Measurements from ENCODE around the gene EPS8L1. TPM values are rescaled to one million over a fixed set of nuclear protein-coding genes. Genes with fewer than 3 reads are reported as not detected.

The EPS8L1 gene
- total RNA-seq, 1 donor from 2014 or later: 33.8 TPM

DNA sequence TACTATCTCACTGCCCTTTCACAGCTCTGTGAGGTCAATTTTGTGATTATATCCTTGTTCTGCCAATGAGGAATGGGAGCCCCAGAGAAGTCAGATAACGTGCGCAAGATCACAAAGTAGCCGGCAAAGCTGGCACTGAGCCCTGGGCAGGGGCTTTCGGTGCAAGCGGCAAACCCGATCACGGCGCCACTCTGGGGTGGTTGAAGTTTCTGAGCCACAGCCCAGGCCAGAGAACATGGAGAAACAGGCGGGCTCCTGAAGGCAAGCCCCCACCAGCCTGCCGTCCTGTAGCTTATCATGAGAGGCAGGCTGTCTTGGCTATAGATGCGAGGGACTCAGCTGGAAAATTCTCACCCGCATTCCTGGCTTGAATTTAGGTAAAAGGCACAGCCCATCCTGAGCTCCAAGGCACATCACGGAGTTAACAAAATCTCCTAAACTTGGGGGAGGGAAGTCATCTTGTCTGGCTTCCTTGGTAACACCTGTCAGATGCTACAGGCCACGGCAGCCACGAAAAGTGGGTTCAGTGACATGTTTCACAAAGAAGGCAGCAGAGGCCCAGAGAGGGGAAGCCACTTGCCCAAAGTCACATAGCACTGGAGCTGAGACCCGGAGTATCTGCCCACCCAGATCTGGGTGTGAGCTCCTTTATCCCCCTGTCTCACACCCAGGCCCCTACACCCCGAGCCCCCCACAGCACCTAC, 60.9 kb downstream of the EPS8L1 start:
- TF ChIP-seq, protein P1, sequence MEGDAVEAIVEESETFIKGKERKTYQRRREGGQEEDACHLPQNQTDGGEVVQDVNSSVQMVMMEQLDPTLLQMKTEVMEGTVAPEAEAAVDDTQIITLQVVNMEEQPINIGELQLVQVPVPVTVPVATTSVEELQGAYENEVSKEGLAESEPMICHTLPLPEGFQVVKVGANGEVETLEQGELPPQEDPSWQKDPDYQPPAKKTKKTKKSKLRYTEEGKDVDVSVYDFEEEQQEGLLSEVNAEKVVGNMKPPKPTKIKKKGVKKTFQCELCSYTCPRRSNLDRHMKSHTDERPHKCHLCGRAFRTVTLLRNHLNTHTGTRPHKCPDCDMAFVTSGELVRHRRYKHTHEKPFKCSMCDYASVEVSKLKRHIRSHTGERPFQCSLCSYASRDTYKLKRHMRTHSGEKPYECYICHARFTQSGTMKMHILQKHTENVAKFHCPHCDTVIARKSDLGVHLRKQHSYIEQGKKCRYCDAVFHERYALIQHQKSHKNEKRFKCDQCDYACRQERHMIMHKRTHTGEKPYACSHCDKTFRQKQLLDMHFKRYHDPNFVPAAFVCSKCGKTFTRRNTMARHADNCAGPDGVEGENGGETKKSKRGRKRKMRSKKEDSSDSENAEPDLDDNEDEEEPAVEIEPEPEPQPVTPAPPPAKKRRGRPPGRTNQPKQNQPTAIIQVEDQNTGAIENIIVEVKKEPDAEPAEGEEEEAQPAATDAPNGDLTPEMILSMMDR (conservative IDR thresholded peaks at IDR 0.05; ENCODE audit: low read depth, low read length): no peak
- H3K4me3 ChIP-seq (ENCODE audit: low read depth, low read length): no peak overlapping the region
- DNase-seq (ENCODE audit: low read depth): no peak

Other genes starting within 250 kb of the EPS8L1 start
- gene KIR2DS4, start 243.2 kb upstream of the EPS8L1 start, total RNA-seq: not detected in 2 replicates
- gene KIR3DL2, start 225.4 kb upstream of the EPS8L1 start, total RNA-seq: not detected in 2 replicates
- gene FCAR, start 201.6 kb upstream of the EPS8L1 start, total RNA-seq: not detected in 2 replicates
- not detected in 2 replicates for gene NCR1, start 169.7 kb upstream of the EPS8L1 start, total RNA-seq
- gene NLRP7, start 128.3 kb upstream of the EPS8L1 start, total RNA-seq: not detected in 2 replicates
- gene NLRP2, start 109.5 kb upstream of the EPS8L1 start, total RNA-seq: 12.4 and 28.3 TPM in 2 replicates
- not detected in 2 replicates for gene GP6, start 37.6 kb upstream of the EPS8L1 start, total RNA-seq
- 13.8 and 21.1 TPM in 2 replicates for gene RDH13, start 12.7 kb upstream of the EPS8L1 start, total RNA-seq
- 53.8 and 68.7 TPM in 2 replicates for gene PPP1R12C, start 41.8 kb downstream of the EPS8L1 start, total RNA-seq
- 1.8 and 24.4 TPM in 2 replicates for gene TNNT1, start 73.3 kb downstream of the EPS8L1 start, total RNA-seq
- gene TNNI3, start 81.9 kb downstream of the EPS8L1 start, total RNA-seq: 0.40 and 0.51 TPM in 2 replicates
- 0.51 and 7.0 TPM in 2 replicates for gene DNAAF3, start 90.7 kb downstream of the EPS8L1 start, total RNA-seq
- gene SYT5, start 104.4 kb downstream of the EPS8L1 start, total RNA-seq: 0.29 TPM in 1 of 2 replicates, not detected in the other
- 1.1 and 2.8 TPM in 2 replicates for gene PTPRH, start 133.6 kb downstream of the EPS8L1 start, total RNA-seq
- gene TMEM86B, start 152.9 kb downstream of the EPS8L1 start, total RNA-seq: 2.1 and 2.6 TPM in 2 replicates
- 43.8 and 62.5 TPM in 2 replicates for gene PPP6R1, start 183.1 kb downstream of the EPS8L1 start, total RNA-seq
- gene HSPBP1, start 204.2 kb downstream of the EPS8L1 start, total RNA-seq: 67.3 and 73.9 TPM in 2 replicates
- gene BRSK1, start 208.1 kb downstream of the EPS8L1 start, total RNA-seq: 2.0 and 16.1 TPM in 2 replicates
- not detected in 2 replicates for gene TMEM150B, start 249.5 kb downstream of the EPS8L1 start, total RNA-seq